Daoy (cell line): ENCODE measurements around the gene CHKB. TPM values are rescaled to one million over a fixed set of nuclear protein-coding genes. Genes with fewer than 3 reads are reported as not detected.

Experiments
- DNase-seq: peaks from one replicate; pipeline ENCODE4 v3.0.0-alpha.2; 2015; ENCODE audit warnings: low read depth
- total RNA-seq: library from RNA; depleted of rRNA; stranded (reverse); fragments of >200 nt; shearing (Covaris generic); gene quantifications from 2 replicates; pipeline ENCODE4 v1.2.3, GENCODE V29; 2014; rRNA removed

CHKB gene
- total RNA-seq, 1 experiment from 2014 or later, result 18.3 TPM

DNA sequence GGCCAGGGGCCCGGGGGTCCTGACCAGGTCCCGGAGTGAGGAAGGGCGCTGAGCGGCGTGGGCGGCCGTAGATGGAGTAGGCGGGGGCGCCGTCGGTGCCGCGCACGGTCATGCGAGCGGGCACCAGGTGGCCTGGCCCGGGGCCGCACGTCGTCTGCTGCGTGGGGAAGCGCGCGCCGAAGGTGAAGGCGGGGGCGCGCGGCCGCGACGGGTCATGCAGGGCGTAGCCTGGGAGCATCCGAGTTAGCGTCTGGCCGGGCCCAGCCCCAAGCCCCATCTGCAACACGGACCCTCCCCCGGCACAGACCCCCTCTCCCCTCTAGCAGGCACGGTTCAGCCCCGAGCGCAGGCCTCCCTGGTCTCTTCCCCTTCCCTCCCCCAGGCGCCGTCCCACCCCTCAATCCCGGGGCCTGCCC, 51.1 kb downstream of the CHKB start:
- no peak for DNase-seq

DNA sequence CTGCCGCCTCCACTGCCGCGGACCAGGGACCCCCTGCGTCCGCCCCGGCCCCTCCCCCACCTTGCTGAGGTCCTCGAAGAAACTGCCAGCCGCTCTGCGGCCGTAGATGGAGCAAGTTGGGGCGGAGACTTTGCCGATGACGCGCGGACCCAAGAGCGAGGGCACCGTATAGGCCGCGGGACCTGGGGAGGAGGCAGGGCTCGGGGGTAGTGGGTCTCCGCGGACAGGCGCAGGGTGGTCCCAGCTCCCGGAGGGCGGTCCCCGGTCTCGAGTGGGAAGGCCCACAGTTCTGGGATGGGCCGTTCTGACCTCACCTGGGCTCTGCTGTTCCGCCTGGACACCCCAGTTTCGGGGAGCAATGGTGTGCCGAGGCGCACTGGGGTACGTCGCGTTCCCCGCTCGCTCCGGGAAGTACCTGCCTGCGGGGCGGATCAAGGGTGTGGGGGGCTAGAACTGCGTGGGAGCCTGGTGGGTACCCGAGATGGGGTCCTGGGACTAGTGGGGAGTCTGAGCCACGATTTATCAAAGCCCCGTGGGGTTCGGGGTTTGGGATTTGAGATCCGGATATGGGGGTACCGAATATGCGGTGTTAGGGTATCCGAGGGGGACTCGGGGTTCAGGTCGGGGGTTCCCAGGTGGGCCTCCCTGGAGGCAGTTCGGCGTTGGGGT, 51.6 kb downstream of the CHKB start:
- peak; percentile 81 for DNase-seq

DNA sequence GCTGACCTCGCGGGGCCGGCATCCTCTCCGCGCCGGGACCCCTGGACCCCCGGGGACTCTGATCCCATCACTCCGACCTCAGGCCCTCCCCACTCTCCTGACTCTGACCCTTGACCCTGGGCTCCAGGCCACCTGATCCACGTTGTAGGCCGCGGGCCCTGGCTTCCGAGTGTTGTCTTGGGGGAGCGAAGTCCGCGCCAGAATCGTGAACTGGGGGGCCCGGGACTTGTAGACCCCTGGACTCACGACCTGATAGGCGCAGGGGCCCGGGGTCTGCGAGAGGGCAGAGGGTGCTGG, 52.1 kb downstream of the CHKB start:
- no peak for DNase-seq

DNA sequence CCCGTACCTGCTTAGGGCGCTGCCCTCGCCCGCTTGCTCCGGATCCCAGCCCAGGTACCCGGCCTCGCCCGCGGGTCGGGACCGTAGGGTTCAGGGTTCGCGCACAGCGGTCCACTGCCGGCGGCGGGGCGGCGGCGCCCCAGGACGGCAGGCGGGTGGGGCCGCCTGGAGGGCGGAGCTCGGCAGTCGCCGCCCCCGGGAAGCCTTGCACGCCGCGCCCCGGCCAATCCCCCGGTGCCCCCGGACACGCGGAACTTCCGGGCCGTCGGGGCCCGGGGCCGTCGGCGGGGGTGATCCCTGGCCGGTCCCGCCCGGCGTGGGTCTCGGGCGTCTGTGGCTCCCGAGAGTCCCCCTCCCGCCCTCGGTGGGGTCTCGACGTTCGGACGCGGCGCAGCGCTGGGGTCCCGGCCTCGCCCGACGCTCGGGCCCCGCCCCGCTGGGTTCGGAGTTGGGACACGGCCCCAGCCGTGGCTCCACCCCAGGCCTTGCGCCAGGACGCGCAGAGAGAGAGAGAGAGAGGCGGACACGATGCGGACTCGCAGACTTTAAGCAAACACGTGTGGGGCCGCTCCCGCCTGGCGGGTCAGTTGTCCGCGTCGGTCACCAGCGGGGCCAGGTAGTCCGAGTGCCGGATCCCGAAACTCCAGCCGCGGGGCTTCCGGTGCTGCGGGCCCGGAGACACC, 52.6 kb downstream of the CHKB start, which contains the start of gene TYMP:
Gene TYMP (minus strand): TSS at position 116 of the 683 bp plus-strand sequence. CDS start 303 bp downstream, outside the sequence.
- peak; percentile 58 for DNase-seq

DNA sequence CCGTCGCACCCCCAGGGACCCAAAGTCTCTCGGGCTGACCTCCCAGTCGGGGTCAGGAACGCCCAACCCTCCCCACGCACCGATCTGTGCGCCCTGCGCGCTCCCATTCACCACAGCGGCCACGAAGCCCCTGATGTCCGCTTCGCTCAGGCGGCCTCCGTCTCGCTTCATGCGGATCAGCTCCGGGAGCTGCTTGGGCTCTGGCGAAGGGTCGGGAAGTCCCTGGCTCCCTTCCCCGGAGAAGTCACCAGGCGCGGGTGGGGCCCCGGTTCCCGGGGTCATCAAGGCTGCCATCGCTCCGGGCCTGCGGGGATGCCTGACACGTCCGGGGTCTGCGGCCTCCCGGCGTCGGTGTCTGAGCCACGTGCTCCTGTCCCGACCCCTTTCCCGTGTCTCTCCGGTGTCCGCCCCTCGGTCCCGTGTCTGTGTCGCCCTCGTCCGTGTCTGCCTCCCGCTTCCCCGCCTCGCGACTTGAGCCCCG, 53.2 kb downstream of the CHKB start:
- DNase-seq, result no peak

Other genes starting within 250 kb of the CHKB start
- 29.3 and 39.1 TPM in 2 replicates for gene PPP6R2, start 239.5 kb downstream of the CHKB start, total RNA-seq
- 40.5 and 47.0 TPM in 2 replicates for gene SBF1, start 107.8 kb downstream of the CHKB start, total RNA-seq
- gene ADM2, start 101.3 kb downstream of the CHKB start, total RNA-seq, result 0.03 and 0.23 TPM in 2 replicates
- not detected in 2 replicates for gene MIOX, start 96.0 kb downstream of the CHKB start, total RNA-seq
- gene LMF2, start 75.1 kb downstream of the CHKB start, total RNA-seq, result 13.9 and 25.4 TPM in 2 replicates
- gene NCAPH2, start 74.6 kb downstream of the CHKB start, total RNA-seq, result 70.7 and 85.0 TPM in 2 replicates
- 9.4 and 11.5 TPM in 2 replicates for gene SCO2, start 57.3 kb downstream of the CHKB start, total RNA-seq
- gene TYMP, start 52.8 kb downstream of the CHKB start, total RNA-seq, result 5.1 and 5.3 TPM in 2 replicates
- gene KLHDC7B, start 37.0 kb downstream of the CHKB start, total RNA-seq, result 0.06 TPM in 1 of 2 replicates, not detected in the other
- 0.51 TPM in 1 of 2 replicates, not detected in the other for gene SYCE3, start 19.9 kb downstream of the CHKB start, total RNA-seq
- 6.1 and 7.9 TPM in 2 replicates for gene CPT1B, start 4.4 kb downstream of the CHKB start, total RNA-seq
- 3.7 and 4.4 TPM in 2 replicates for gene MAPK8IP2, start 17.9 kb upstream of the CHKB start, total RNA-seq
- 12.5 and 16.0 TPM in 2 replicates for gene ARSA, start 45.3 kb upstream of the CHKB start, total RNA-seq
- gene SHANK3, start 90.0 kb upstream of the CHKB start, total RNA-seq, result 0.33 and 0.46 TPM in 2 replicates
- gene ACR, start 155.4 kb upstream of the CHKB start, total RNA-seq, result not detected in 2 replicates
- 11.5 and 17.3 TPM in 2 replicates for gene RABL2B, start 200.8 kb upstream of the CHKB start, total RNA-seq